ENCODE data around the gene TOPORS. TPM values are rescaled to one million over a fixed set of nuclear protein-coding genes. Genes with fewer than 3 reads are reported as not detected.

Gene TOPORS
- total RNA-seq, 1 experiment from 2014 or later, result 16.7 TPM

DNA sequence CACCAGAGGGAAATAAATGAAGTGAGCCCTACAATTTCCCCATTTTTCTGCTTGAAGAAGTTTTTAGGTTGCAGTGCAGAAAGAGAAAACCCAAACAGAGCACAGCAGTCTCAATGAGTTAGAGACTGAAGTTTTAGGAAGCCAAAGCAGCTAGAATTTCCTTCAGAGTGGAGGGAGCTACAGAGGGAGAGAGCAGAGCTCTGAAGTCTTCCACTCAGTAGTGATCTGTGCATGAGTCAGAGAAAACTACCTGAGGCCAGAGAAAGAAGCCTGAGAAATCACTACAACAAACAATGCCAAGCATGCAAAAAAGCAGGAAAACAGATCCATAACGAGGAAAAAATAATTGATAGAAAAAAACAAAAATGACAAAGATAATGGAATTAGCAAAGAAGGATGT, 38.5 kb upstream of the TOPORS start:
- Mint-ChIP-seq H3K9me3 (ENCODE audit: unreplicated experiment) (no peaks in the 10 kb centered on the region), H3K36me3 (ENCODE audit: insufficient read depth, unreplicated experiment) (peaks cover 4% of the 10 kb centered on the region), H3K27me3 (ENCODE audit: insufficient read depth, unreplicated experiment) (no peaks in the 10 kb centered on the region), H3K4me3 (ENCODE audit: unreplicated experiment) (no peak overlapping the region), H3K4me1 (ENCODE audit: insufficient read depth, unreplicated experiment) (peaks cover 11% of the 10 kb centered on the region), H3K27ac (ENCODE audit: low read depth, unreplicated experiment) (peak overlapping the region; percentile 29)
- POLR2A ChIA-PET, result interaction anchor here (0.5 to 3.9 kb wide), 11 partner anchors 9 to 434 kb away, joined by 3 to 28 read pairs (median 4); no protein-coding TSS in a partner anchor
- intact Hi-C loops (cut with micrococcal nuclease), result no loop called here
- TF ChIP-seq, protein P1, sequence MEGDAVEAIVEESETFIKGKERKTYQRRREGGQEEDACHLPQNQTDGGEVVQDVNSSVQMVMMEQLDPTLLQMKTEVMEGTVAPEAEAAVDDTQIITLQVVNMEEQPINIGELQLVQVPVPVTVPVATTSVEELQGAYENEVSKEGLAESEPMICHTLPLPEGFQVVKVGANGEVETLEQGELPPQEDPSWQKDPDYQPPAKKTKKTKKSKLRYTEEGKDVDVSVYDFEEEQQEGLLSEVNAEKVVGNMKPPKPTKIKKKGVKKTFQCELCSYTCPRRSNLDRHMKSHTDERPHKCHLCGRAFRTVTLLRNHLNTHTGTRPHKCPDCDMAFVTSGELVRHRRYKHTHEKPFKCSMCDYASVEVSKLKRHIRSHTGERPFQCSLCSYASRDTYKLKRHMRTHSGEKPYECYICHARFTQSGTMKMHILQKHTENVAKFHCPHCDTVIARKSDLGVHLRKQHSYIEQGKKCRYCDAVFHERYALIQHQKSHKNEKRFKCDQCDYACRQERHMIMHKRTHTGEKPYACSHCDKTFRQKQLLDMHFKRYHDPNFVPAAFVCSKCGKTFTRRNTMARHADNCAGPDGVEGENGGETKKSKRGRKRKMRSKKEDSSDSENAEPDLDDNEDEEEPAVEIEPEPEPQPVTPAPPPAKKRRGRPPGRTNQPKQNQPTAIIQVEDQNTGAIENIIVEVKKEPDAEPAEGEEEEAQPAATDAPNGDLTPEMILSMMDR (IDR thresholded peaks at IDR 0.05; ENCODE audit: unreplicated experiment), result no peak
- DNase-seq (ENCODE audit: unreplicated experiment), result peak; percentile 68
- no TSS peak for BruUV-seq (replicated peaks)
- CTCF ChIA-PET, result interaction anchor here (0.7 to 20.5 kb wide), 12 partner anchors 10 to 1012 kb away, joined by 3 to 601 read pairs (median 4); partner anchors contain the start of gene NDUFB6

DNA sequence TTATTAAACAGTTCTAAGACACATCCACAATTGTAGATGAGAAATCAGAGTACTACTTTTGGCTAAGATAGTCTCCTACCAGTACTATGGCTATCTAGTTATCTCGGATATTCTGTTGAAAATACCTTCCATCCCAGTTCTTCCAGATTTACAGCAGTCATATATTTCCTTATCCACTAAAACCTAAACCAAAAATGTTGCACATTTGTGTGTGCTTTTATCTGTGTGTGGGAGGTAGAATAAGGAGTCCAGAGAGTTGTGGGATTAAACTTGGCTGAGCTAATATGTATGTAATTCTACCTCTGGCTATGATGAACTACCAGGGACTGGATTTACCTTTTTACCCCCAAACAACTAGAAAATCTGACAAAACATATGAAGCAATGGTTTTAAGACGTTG, 38.1 kb upstream of the TOPORS start:
- Mint-ChIP-seq H3K4me1 (ENCODE audit: insufficient read depth, unreplicated experiment) (peaks cover 11% of the 10 kb centered on the region), H3K4me3 (ENCODE audit: unreplicated experiment) (no peak overlapping the region), H3K27ac (ENCODE audit: low read depth, unreplicated experiment) (peak overlapping the region; percentile 29), H3K36me3 (ENCODE audit: insufficient read depth, unreplicated experiment) (peaks cover 4% of the 10 kb centered on the region), H3K9me3 (ENCODE audit: unreplicated experiment) (no peaks in the 10 kb centered on the region), H3K27me3 (ENCODE audit: insufficient read depth, unreplicated experiment) (no peaks in the 10 kb centered on the region)
- BruUV-seq (replicated peaks), result no TSS peak
- DNase-seq (ENCODE audit: unreplicated experiment), result no peak
- POLR2A ChIA-PET, result interaction anchor here (0.5 to 3.9 kb wide), 12 partner anchors 8 to 433 kb away, joined by 3 to 28 read pairs (median 4); no protein-coding TSS in a partner anchor
- CTCF ChIA-PET, result interaction anchor here (0.6 to 20.5 kb wide), 17 partner anchors 10 to 1401 kb away, joined by 3 to 601 read pairs (median 4); partner anchors contain the start of genes ACO1 and NDUFB6
- intact Hi-C loops (cut with micrococcal nuclease), result no loop called here
- TF ChIP-seq, protein P1 (IDR thresholded peaks at IDR 0.05; ENCODE audit: unreplicated experiment), result no peak

DNA sequence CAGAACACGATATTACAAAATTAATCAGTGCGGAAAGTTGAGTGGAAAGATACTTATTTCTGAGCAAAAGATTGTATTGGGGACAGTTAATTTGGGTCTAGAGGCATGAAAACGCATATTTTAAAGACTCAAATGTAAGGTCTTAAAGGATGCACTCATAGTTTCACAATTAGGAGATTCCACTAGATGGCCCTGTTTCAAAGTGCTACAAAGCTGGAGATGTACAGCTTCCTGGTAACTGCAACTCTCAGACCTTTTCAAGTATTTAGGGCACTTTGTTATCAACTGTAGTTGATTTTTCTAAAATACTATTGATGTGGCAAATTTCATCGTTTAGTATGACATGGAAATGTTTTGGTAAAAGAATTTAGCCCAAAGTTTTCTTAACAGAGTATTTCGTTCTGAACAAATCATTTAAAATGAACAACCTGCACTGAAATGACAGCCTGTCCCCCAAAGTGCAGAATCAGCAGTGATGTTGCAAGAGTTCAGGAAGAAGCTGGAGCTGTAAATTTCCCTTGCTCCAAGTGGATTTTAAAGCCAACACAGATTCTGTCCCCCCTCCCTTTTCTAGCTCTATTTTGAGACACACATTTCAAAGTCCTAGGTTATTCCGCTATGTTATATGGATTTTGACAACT, 36.8 kb upstream of the TOPORS start:
- POLR2A ChIA-PET, result interaction anchor here (0.6 to 3.9 kb wide), 11 partner anchors 9 to 435 kb away, joined by 3 to 28 read pairs (median 4); partner anchors contain the start of gene NDUFB6
- intact Hi-C loops (cut with micrococcal nuclease), result loop anchor here (1.0 to 10.0 kb wide), 3 partner anchors 115 to 636 kb away; no protein-coding TSS in a partner anchor
- H3K36me3 Mint-ChIP-seq (ENCODE audit: insufficient read depth, unreplicated experiment), result peaks cover 4% of the 10 kb centered on the region

DNA sequence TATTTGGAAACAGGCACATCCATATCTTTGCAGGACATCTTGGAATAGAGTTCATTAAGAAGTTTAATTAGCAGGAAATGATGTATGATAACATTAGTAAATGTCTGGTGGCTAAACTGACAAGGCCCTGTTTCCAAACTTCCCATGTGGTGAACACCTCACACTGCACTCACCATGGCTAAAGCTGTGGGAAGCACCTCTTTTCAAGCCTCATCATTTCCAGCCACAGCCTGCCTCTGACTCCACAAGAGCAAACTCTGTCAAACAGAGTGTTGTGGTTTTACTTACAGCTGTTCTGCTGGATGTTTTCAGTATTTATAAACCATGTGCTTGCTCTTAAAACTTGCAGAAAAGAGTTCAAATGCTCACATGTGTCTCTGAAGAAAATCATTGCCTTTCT, 35.5 kb upstream of the TOPORS start:
- no peaks in the 10 kb centered on the region for H3K27me3 Mint-ChIP-seq (ENCODE audit: insufficient read depth, unreplicated experiment)
- peaks cover 3% of the 10 kb centered on the region for H3K36me3 Mint-ChIP-seq (ENCODE audit: insufficient read depth, unreplicated experiment)
- H3K27ac Mint-ChIP-seq (ENCODE audit: low read depth, unreplicated experiment), result no peak overlapping the region
- DNase-seq (ENCODE audit: unreplicated experiment), result no peak
- intact Hi-C loops (cut with micrococcal nuclease), result loop anchor here (10.0 kb wide), 1 partner anchor 637 kb away; no protein-coding TSS in a partner anchor
- peaks cover 11% of the 10 kb centered on the region for H3K4me1 Mint-ChIP-seq (ENCODE audit: insufficient read depth, unreplicated experiment)
- TF ChIP-seq, protein P1 (IDR thresholded peaks at IDR 0.05; ENCODE audit: unreplicated experiment), result no peak
- H3K4me3 Mint-ChIP-seq (ENCODE audit: unreplicated experiment), result no peak overlapping the region
- POLR2A ChIA-PET, result interaction anchor here (1.5 to 3.9 kb wide), 2 partner anchors 14 to 380 kb away, joined by 5 to 28 read pairs; partner anchors contain the start of gene NDUFB6
- BruUV-seq (replicated peaks), result no TSS peak
- CTCF ChIA-PET, result interaction anchor here (0.6 to 20.5 kb wide), 26 partner anchors 7 to 398 kb away, joined by 3 to 601 read pairs (median 5); partner anchors contain the start of gene NDUFB6
- no peaks in the 10 kb centered on the region for H3K9me3 Mint-ChIP-seq (ENCODE audit: unreplicated experiment)

More for the DNA sequence above, 36.8 kb upstream of the TOPORS start:
- no peaks in the 10 kb centered on the region for H3K9me3 Mint-ChIP-seq (ENCODE audit: unreplicated experiment)
- peak; percentile 76 for DNase-seq (ENCODE audit: unreplicated experiment)
- no TSS peak for BruUV-seq (replicated peaks)
- TF ChIP-seq, protein P1 (IDR thresholded peaks at IDR 0.05; ENCODE audit: unreplicated experiment), result peak; percentile 50
- no peak overlapping the region for H3K27ac Mint-ChIP-seq (ENCODE audit: low read depth, unreplicated experiment)
- no peak overlapping the region for H3K4me3 Mint-ChIP-seq (ENCODE audit: unreplicated experiment)
- CTCF ChIA-PET, result interaction anchor here (0.5 to 20.5 kb wide), 50 partner anchors 9 to 938 kb away, joined by 3 to 601 read pairs (median 4); partner anchors contain the start of gene ACO1
- peaks cover 11% of the 10 kb centered on the region for H3K4me1 Mint-ChIP-seq (ENCODE audit: insufficient read depth, unreplicated experiment)
- no peaks in the 10 kb centered on the region for H3K27me3 Mint-ChIP-seq (ENCODE audit: insufficient read depth, unreplicated experiment)

Measured in MCF 10A (cell line).